Skeletal muscle satellite cell (primary cell): Measurements from ENCODE around the gene FAM13B.
"Not testable (repeated sequence)": the region's sequence is repeated elsewhere in the genome, so short reads cannot be mapped to it uniquely, and the experiment has no call there.

Experiments used
- H3K27me3 ChIP-seq: 2 replicates; pipeline ENCODE4 v1.7.0; 2013; ENCODE audit warnings: low read length; ENCODE audit not compliant: control insufficient read depth, insufficient read depth
- H3K36me3 ChIP-seq: 2 replicates; pipeline ENCODE4 v1.7.0; 2013; ENCODE audit warnings: mild to moderate bottlenecking, control low read depth, low read length; ENCODE audit not compliant: insufficient read depth
- H3K4me1 ChIP-seq: 2 replicates; pipeline ENCODE4 v1.7.0; 2013; ENCODE audit warnings: low read length; ENCODE audit not compliant: control insufficient read depth, insufficient read depth
- H3K4me2 ChIP-seq: 2 replicates; pipeline ENCODE4 v1.7.0; 2013; ENCODE audit warnings: mild to moderate bottlenecking, low read length
- H3K4me3 ChIP-seq: 2 replicates; pipeline ENCODE4 v1.7.0; 2013; ENCODE audit warnings: low read length
- H3K9ac ChIP-seq: 2 replicates; pipeline ENCODE4 v1.7.0; 2013; ENCODE audit warnings: mild to moderate bottlenecking, low read depth, low read length, moderate library complexity
- H3K9me3 ChIP-seq: replicated peaks from 2 replicates; pipeline ENCODE4 v1.7.0; 2013; ENCODE audit warnings: mild to moderate bottlenecking, control low read depth, low read length

Gene FAM13B

GRCh38 chr5:138032028-138032571 is 779 bp downstream of the FAM13B start:
- no peaks in the 10 kb centered on the region for H3K36me3 ChIP-seq
- H3K9me3 ChIP-seq: no peaks in the 10 kb centered on the region
- peak overlapping the region; percentile 99 for H3K4me2 ChIP-seq
- peak overlapping the region; percentile 100 for H3K4me3 ChIP-seq
- peak overlapping the region; percentile 99 for H3K9ac ChIP-seq
- peaks cover 15% of the 10 kb centered on the region for H3K4me1 ChIP-seq
- H3K27me3 ChIP-seq: no peaks in the 10 kb centered on the region

GRCh38 chr5:138029944-138030343 is 2.9 kb downstream of the FAM13B start:
- no peak overlapping the region for H3K4me2 ChIP-seq
- no peaks in the 10 kb centered on the region for H3K9me3 ChIP-seq
- no peaks in the 10 kb centered on the region for H3K27me3 ChIP-seq
- no peak overlapping the region for H3K4me3 ChIP-seq
- no peaks in the 10 kb centered on the region for H3K36me3 ChIP-seq
- peaks cover 12% of the 10 kb centered on the region for H3K4me1 ChIP-seq
- H3K9ac ChIP-seq: no peak overlapping the region

- H3K4me1 ChIP-seq: peaks cover 12% of the 10 kb centered on the region
- no peaks in the 10 kb centered on the region for H3K27me3 ChIP-seq
- H3K9ac ChIP-seq: no peak overlapping the region
- no peaks in the 10 kb centered on the region for H3K36me3 ChIP-seq
- no peak overlapping the region for H3K4me2 ChIP-seq
- no peaks in the 10 kb centered on the region for H3K9me3 ChIP-seq
- H3K4me3 ChIP-seq: no peak overlapping the region
Observed at GRCh38 chr5:138029501-138029900, 3.4 kb downstream of the FAM13B start.

DNA sequence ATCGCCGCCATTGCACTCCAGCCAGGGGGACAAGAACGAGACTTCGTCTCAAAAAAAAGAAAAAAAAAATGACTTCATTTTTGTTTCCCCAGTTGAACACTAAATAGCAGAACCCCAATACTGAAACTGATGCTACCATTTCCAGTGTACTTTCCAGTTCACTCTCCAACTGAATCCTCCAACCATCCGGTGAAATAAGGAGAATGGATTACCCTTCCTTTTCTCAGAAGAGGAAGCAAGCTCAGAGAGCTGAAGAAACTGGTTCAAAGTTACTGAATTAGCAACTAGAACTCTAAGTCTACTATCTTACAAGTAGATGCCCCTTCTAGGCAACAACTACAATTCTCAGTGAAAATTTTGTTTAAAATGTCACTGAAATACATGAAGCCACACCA is 3.9 kb downstream of the FAM13B start:
- Histone ChIP-seq H3K4me2 (no peak overlapping the region), H3K9ac (no peak overlapping the region), H3K9me3 (no peaks in the 10 kb centered on the region), H3K27me3 (no peaks in the 10 kb centered on the region), H3K36me3 (no peaks in the 10 kb centered on the region), H3K4me1 (peaks cover 11% of the 10 kb centered on the region), H3K4me3 (no peak overlapping the region)

GRCh38 chr5:138028262-138028970 is 4.5 kb downstream of the FAM13B start:
- H3K9me3 ChIP-seq, H3K4me1 ChIP-seq, H3K9ac ChIP-seq, H3K4me2 ChIP-seq, H3K27me3 ChIP-seq, H3K36me3 ChIP-seq, H3K4me3 ChIP-seq: not testable (repeated sequence)

GRCh38 chr5:138026793-138027192 is 6.1 kb downstream of the FAM13B start:
- H3K9ac ChIP-seq, H3K4me2 ChIP-seq: not testable (repeated sequence)

GRCh38 chr5:138025285-138025684 is 7.6 kb downstream of the FAM13B start:
- H3K36me3 ChIP-seq: peaks cover 6% of the 10 kb centered on the region
- H3K27me3 ChIP-seq: no peaks in the 10 kb centered on the region
- H3K4me1 ChIP-seq: peaks cover 4% of the 10 kb centered on the region
- no peaks in the 10 kb centered on the region for H3K9me3 ChIP-seq
- H3K4me3 ChIP-seq: no peak overlapping the region
- H3K9ac ChIP-seq: no peak overlapping the region
- no peak overlapping the region for H3K4me2 ChIP-seq

More at GRCh38 chr5:138026793-138027192, 6.1 kb downstream of the FAM13B start:
- H3K9me3 ChIP-seq, H3K27me3 ChIP-seq, H3K4me3 ChIP-seq, H3K36me3 ChIP-seq, H3K4me1 ChIP-seq: not testable (repeated sequence)

DNA sequence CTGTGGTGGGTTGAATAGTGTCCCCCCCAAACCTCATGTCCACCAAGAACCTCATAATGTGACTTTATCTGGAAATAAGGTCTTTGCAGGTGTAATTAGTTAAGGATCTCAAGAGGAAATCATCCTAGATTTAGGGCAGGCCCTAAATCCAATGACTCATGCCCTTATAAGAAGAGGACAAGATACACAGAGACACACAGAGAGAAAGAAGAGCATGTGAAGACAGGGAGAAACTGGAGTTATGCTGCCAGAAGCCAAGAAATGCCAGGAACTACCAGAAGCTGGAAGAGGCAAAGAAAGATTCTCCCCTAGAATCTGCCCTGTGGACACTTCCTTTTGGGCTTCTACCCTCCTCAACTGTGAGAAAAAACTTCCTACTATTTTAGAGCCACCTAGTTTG is 8.8 kb downstream of the FAM13B start:
- Histone ChIP-seq H3K36me3 (peaks cover 12% of the 10 kb centered on the region), H3K4me1 (peaks cover 4% of the 10 kb centered on the region), H3K9ac (no peak overlapping the region), H3K4me3 (no peak overlapping the region), H3K9me3 (no peaks in the 10 kb centered on the region), H3K27me3 (no peaks in the 10 kb centered on the region), H3K4me2 (no peak overlapping the region)

DNA sequence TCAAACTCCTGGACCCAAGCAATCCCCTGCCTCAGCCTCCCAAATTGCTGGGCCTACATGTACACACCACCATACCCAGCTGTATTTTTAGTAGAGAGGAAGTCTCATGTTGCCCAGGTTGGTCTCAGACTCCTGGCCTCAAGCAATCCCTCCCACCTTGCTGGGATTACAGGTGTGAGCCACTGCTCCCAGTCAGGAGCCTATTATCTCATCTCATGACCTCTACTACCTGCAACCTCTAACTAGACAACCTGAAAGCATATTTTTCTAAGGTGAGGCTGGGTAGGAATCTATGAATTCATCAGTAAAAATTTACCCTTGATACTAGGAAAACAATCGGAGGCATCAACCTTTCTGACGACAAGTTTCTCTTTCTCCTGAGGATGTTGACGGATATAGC is 10.0 kb downstream of the FAM13B start:
- Histone ChIP-seq H3K9me3 (no peaks in the 10 kb centered on the region), H3K4me1 (peaks cover 4% of the 10 kb centered on the region), H3K36me3 (peaks cover 24% of the 10 kb centered on the region), H3K9ac (no peak overlapping the region), H3K4me2 (no peak overlapping the region), H3K4me3 (no peak overlapping the region), H3K27me3 (no peaks in the 10 kb centered on the region)

DNA sequence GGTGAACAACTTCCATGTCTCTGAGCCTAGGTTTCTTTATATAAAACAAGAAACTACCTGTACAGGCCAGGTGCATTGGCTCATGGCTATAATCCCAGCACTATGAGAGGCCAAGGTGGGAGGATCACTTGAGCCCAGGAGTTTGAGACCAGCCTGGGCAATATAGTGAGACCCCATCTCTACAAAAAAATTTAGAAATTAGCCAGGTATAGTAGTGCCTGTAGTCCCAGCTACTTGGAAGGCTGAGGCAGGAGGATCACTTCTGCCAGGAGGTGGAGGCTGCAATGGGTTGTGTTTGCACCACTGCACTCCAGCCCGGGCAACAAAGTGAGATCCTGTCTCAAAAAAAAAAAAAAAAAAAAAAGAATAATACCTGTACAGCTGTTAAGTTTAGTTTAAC is 11.1 kb downstream of the FAM13B start:
- H3K4me3 ChIP-seq: no peak overlapping the region
- H3K4me2 ChIP-seq: no peak overlapping the region
- H3K27me3 ChIP-seq: no peaks in the 10 kb centered on the region
- H3K9ac ChIP-seq: no peak overlapping the region
- peaks cover 31% of the 10 kb centered on the region for H3K36me3 ChIP-seq
- no peaks in the 10 kb centered on the region for H3K9me3 ChIP-seq
- H3K4me1 ChIP-seq: peaks cover 4% of the 10 kb centered on the region

- no peak overlapping the region for H3K9ac ChIP-seq
- no peaks in the 10 kb centered on the region for H3K9me3 ChIP-seq
- H3K4me3 ChIP-seq: no peak overlapping the region
- H3K4me1 ChIP-seq: peaks cover 16% of the 10 kb centered on the region
- no peak overlapping the region for H3K4me2 ChIP-seq
- no peaks in the 10 kb centered on the region for H3K27me3 ChIP-seq
- peaks cover 41% of the 10 kb centered on the region for H3K36me3 ChIP-seq
Observed at GRCh38 chr5:138018849-138019248, 14.0 kb downstream of the FAM13B start.

GRCh38 chr5:138015916-138016315 is 17.0 kb downstream of the FAM13B start:
- Histone ChIP-seq H3K9me3 (no peaks in the 10 kb centered on the region), H3K4me2 (no peak overlapping the region), H3K9ac (no peak overlapping the region), H3K4me1 (peaks cover 15% of the 10 kb centered on the region), H3K4me3 (no peak overlapping the region), H3K27me3 (no peaks in the 10 kb centered on the region), H3K36me3 (peaks cover 53% of the 10 kb centered on the region)
